Uterus (tissue), 2 donors: ENCODE data around the gene AK4.

ENCODE experiments used
- CTCF ChIP-seq, 4 experiments: fragments of 200-600 bp in 2 of 4; fragments of 450-650 bp in 2 of 4; sonication (generic) in 2 of 4; IDR thresholded peaks; one replicate each; pipeline ENCODE4 v1.5.1; 2016 to 2019; ENCODE audit warnings: antibody characterized with exemption in 4 of 4, mild to moderate bottlenecking in 2 of 4, moderate library complexity in 1 of 4
- POLR2A ChIP-seq, 2 donors: fragments of 450-650 bp; IDR thresholded peaks; one replicate each; pipeline ENCODE4 v1.6.1; 2016; ENCODE audit warnings: antibody characterized with exemption in 2 of 2, mild to moderate bottlenecking in 1 of 2, moderate library complexity in 1 of 2

GRCh38 chr1:65233782-65234181 is 85.8 kb downstream of the AK4 start:
- TF ChIP-seq POLR2A (IDR thresholded peaks at IDR 0.05) = no peak
- TF ChIP-seq CTCF (IDR thresholded peaks at IDR 0.05) = no peak
